K562 (cell line): ENCODE data around the gene TMEM129. TPM values are rescaled to one million over a fixed set of nuclear protein-coding genes. Genes with fewer than 3 reads are reported as not detected.

Experiments
- ATAC-seq: fragments of 200-7000 bp; cut with Tn5 transposase; 3 replicates; pipeline ENCODE4 v1.9.1; 2020; ENCODE audit warnings: moderate library complexity
- BruUV-seq: library from RNA; stranded (reverse); fragments of 400-500 nt; replicated peaks from 2 replicates; lab custom pipeline; 2021; lab: Mats Ljungman, UMichigan
- CTCF ChIA-PET: fragments of 300-600 bp; formaldehyde crosslinking; extraction: SDS; loops from one replicate; lab custom pipeline; 2021; ENCODE audit warnings: low intra/inter-chr PET ratio; lab: Yijun Ruan, JAX
- POLR2A ChIA-PET: fragments of 300-600, 350-650 bp; sonication (Branson Sonifier 250); formaldehyde crosslinking; extraction: SDS; loops from one replicate; lab custom pipeline; 2021; ENCODE audit warnings: antibody characterized with exemption, inconsistent platforms; lab: Yijun Ruan, JAX
- DNase-seq, 4 experiments: peaks; one replicate each; pipeline versions ENCODE4 v3.0.0 to v3.0.0-alpha.2; 2011 to 2018; ENCODE audit warnings: low spot score in 3 of 4, mixed read lengths in 3 of 4; ENCODE audit errors: extremely low read depth in 1 of 4
- FAIRE-seq: peaks from 2 replicates; lab custom pipeline; 2011; peaks lifted over from hg19 to GRCh38; lab: Jason Lieb, UNC
- H2AFZ ChIP-seq: 2 replicates; pipeline ENCODE4 v1.6.0; 2011; ENCODE audit warnings: low read depth, low read length, control low read depth, inconsistent platforms
- H3K27ac ChIP-seq: fragments of 200-600 bp; 3 replicates; pipeline ENCODE4 v1.8.0; 2011; ENCODE audit warnings: low read depth, mild to moderate bottlenecking, control low read depth, inconsistent platforms, low read length, moderate library complexity, mixed read lengths; ENCODE audit errors: extremely low read depth
- H3K27me3 ChIP-seq, 2 experiments: fragments of 300-600 bp in 1 of 2; 2 replicates in 1 of 2; 3 replicates in 1 of 2; pipeline versions ENCODE4 v1.6.0 to v1.8.0; 2011; ENCODE audit warnings: inconsistent platforms in 2 of 2, low read length in 2 of 2, mild to moderate bottlenecking in 1 of 2, mixed read lengths in 1 of 2, moderate library complexity in 1 of 2; ENCODE audit not compliant: control insufficient read depth in 2 of 2, insufficient read depth in 2 of 2
- H3K36me3 ChIP-seq: fragments of 300-600 bp; 3 replicates; pipeline ENCODE4 v1.8.0; 2011; ENCODE audit warnings: mild to moderate bottlenecking, low read length, inconsistent platforms; ENCODE audit not compliant: control insufficient read depth, insufficient read depth
- H3K4me1 ChIP-seq, 2 experiments: fragments of 200-600 bp in 1 of 2; replicated peaks in 1 of 2; 2 replicates in 1 of 2; 3 replicates in 1 of 2; pipeline versions ENCODE4 v1.5.1 to v1.8.0; 2011; ENCODE audit warnings: inconsistent platforms in 2 of 2, low read length in 2 of 2, mild to moderate bottlenecking in 1 of 2, mixed read lengths in 1 of 2, moderate library complexity in 1 of 2; ENCODE audit not compliant: control insufficient read depth in 2 of 2, insufficient read depth in 2 of 2
- H3K4me2 ChIP-seq: 2 replicates; pipeline ENCODE4 v1.6.1; 2011; ENCODE audit warnings: low read length, control low read depth, inconsistent platforms, mixed read lengths; ENCODE audit not compliant: insufficient read depth
- H3K4me3 ChIP-seq: fragments of 200-600 bp; sonication (generic), shearing (Covaris generic); 2 replicates; pipeline ENCODE4 v1.5.1; 2016; ENCODE audit warnings: control low read depth, inconsistent platforms
- H3K79me2 ChIP-seq: fragments of 200-600 bp; 3 replicates; pipeline ENCODE4 v1.8.0; 2011; ENCODE audit warnings: low read length, inconsistent platforms; ENCODE audit not compliant: control insufficient read depth, insufficient read depth
- H3K9ac ChIP-seq, 2 experiments: 2 replicates each; pipeline versions ENCODE4 v1.6.0 to v1.6.1; 2011; ENCODE audit warnings: low read depth in 2 of 2, low read length in 2 of 2, control low read depth in 1 of 2, inconsistent platforms in 1 of 2, mild to moderate bottlenecking in 1 of 2, mixed read lengths in 1 of 2; ENCODE audit not compliant: insufficient read depth in 1 of 2
- H3K9me1 ChIP-seq: one replicate; pipeline ENCODE4 v1.6.0; 2011; ENCODE audit warnings: inconsistent platforms, mild to moderate bottlenecking, low read length, moderate library complexity; ENCODE audit not compliant: control insufficient read depth, insufficient read depth
- H3K9me3 ChIP-seq: replicated peaks from 2 replicates; pipeline ENCODE4 v1.5.1; 2011; ENCODE audit warnings: low read depth, low read length, inconsistent platforms; ENCODE audit not compliant: control insufficient read depth, insufficient read depth
- H4K20me1 ChIP-seq: replicated peaks from 2 replicates; pipeline ENCODE4 v1.6.1; 2011; ENCODE audit warnings: low read length, inconsistent platforms, mixed read lengths; ENCODE audit not compliant: control insufficient read depth, insufficient read depth
- BRF1 ChIP-seq: IDR thresholded peaks from 3 replicates; pipeline ENCODE4 v1.6.1; 2011; ENCODE audit warnings: borderline replicate concordance, mild to moderate bottlenecking; ENCODE audit not compliant: insufficient read length; ENCODE audit errors: extremely low read depth
- HDAC2 ChIP-seq: fragments of 450-650 bp; IDR thresholded peaks from 2 replicates; pipeline ENCODE4 v1.6.1; 2016; ENCODE audit warnings: mild to moderate bottlenecking
- HOXB6 ChIP-seq: fragments of 250-450 bp; sonication (Bioruptor Pico); IDR thresholded peaks from 2 replicates; pipeline ENCODE4 v1.5.1; 2022; ENCODE audit warnings: mild to moderate bottlenecking, borderline replicate concordance
- JUND ChIP-seq, 2 experiments: IDR thresholded peaks; 2 replicates in 1 of 2; 3 replicates in 1 of 2; pipeline ENCODE4 v1.6.1; 2011; ENCODE audit warnings: borderline replicate concordance in 2 of 2, low read depth in 2 of 2, low read length in 2 of 2, improper control_type of control experiment in 1 of 2, missing biosample characterization in 1 of 2, missing genetic modification characterization in 1 of 2, missing genetic modification reagents in 1 of 2
- LARP7 ChIP-seq: fragments of 450-650 bp; IDR thresholded peaks from 2 replicates; pipeline ENCODE4 v1.6.1; 2016
- MTA1 ChIP-seq: fragments of 450-650 bp; IDR thresholded peaks from 2 replicates; pipeline ENCODE4 v1.6.1; 2017; ENCODE audit warnings: borderline replicate concordance
- NONO ChIP-seq, 2 experiments: fragments of 200-400 bp in 1 of 2; fragments of 450-650 bp in 1 of 2; formaldehyde crosslinking in 1 of 2; IDR thresholded peaks; 2 replicates each; pipeline ENCODE4 v1.6.1; 2017; ENCODE audit warnings: low read depth in 2 of 2, mild to moderate bottlenecking in 2 of 2, moderate library complexity in 2 of 2, low read length in 1 of 2
- PHF21A ChIP-seq: fragments of 450-650 bp; IDR thresholded peaks from 2 replicates; pipeline ENCODE4 v1.6.1; 2017; ENCODE audit warnings: low read depth, borderline replicate concordance
- POLR3A ChIP-seq: IDR thresholded peaks from 2 replicates; pipeline ENCODE4 v1.6.1; 2011; ENCODE audit warnings: borderline replicate concordance, mild to moderate bottlenecking, moderate library complexity; ENCODE audit not compliant: insufficient read length, insufficient read depth; ENCODE audit errors: extremely low read depth
- POU5F1 ChIP-seq: fragments of 150-350 bp; IDR thresholded peaks from 2 replicates; pipeline ENCODE4 v1.6.1; 2014; ENCODE audit warnings: borderline replicate concordance, low read length, low read depth, mild to moderate bottlenecking; ENCODE audit not compliant: partially characterized antibody
- PTRF ChIP-seq: fragments of 450-650 bp; IDR thresholded peaks from 2 replicates; pipeline ENCODE4 v1.6.1; 2016; ENCODE audit warnings: mild to moderate bottlenecking, missing genetic modification characterization, missing compliant biosample characterization
- SAP30 ChIP-seq: fragments of 200-600 bp; sonication (generic); IDR thresholded peaks from 2 replicates; pipeline ENCODE4 v1.6.1; 2012; ENCODE audit warnings: borderline replicate concordance, low read depth, mild to moderate bottlenecking, moderate library complexity, low read length, control low read depth, inconsistent platforms; ENCODE audit not compliant: insufficient read depth, poor library complexity, severe bottlenecking
- SETDB1 ChIP-seq: IDR thresholded peaks from one replicate; pipeline ENCODE4 v1.6.1; 2012; ENCODE audit warnings: low read length, control low read depth, inconsistent platforms
- ZBED1 ChIP-seq: IDR thresholded peaks from 2 replicates; pipeline ENCODE4 v1.6.1; 2014
- ZC3H4 ChIP-seq: sonication (generic); formaldehyde crosslinking; IDR thresholded peaks from 2 replicates; pipeline ENCODE4 v1.9.0; 2021; ENCODE audit warnings: missing genetic modification reagents, borderline replicate concordance
- ZKSCAN3 ChIP-seq: fragments of 250-450 bp; sonication (Bioruptor Pico); IDR thresholded peaks from 2 replicates; pipeline ENCODE4 v1.4.0; 2020
- ZNF644 ChIP-seq: fragments of 200-800 bp; sonication (Bioruptor generic); IDR thresholded peaks from 2 replicates; pipeline ENCODE4 v1.6.1; 2016; ENCODE audit warnings: low read depth, missing genetic modification characterization, missing compliant biosample characterization
- WGBS: fragments of 100-300 bp; shearing (Covaris generic); methylation state at CpG from one replicate; pipeline ENCODE4 v1.1.6; 2016; ENCODE audit warnings: low coverage, mixed read lengths; ENCODE audit not compliant: insufficient coverage; ENCODE audit errors: missing lambda C conversion rate; 5-methylcytosine and 5-hydroxymethylcytosine counted together
- in situ Hi-C: fragments of 300-500 bp; cut with MboI; formaldehyde crosslinking; loops from 4 replicates; pipeline ENCODE4 v1.15.0; 2018; ENCODE audit warnings: inconsistent platforms, mixed read lengths
- intact Hi-C: fragments of 100-400 bp; cut with micrococcal nuclease; formaldehyde crosslinking; loops from 2 replicates; pipeline ENCODE4 v1.14.2; 2022
- polyA plus RNA-seq, 8 experiments: library from polyadenylated mRNA; depleted of rRNA in 4 of 8; stranded (reverse) in 5 of 8; unstranded in 3 of 8; fragments of >200 nt; fragmentation: Nextera tagmentation in 2 of 8; fragmentation: Illumina TruSeq in 1 of 8; extraction: Ambion mirVana in 2 of 8; extraction: Trizol in 1 of 8; gene quantifications; 2 replicates each; pipeline versions ENCODE4 v1.2.1 to v1.2.3, GENCODE V29; 2011 to 2014; ENCODE audit warnings: inconsistent platforms in 1 of 8, missing spikeins in 1 of 8
- total RNA-seq, 7 experiments: library from RNA; depleted of rRNA in 6 of 7; stranded (reverse); fragments of >200 nt in 6 of 7; fragmentation: Illumina TruSeq in 2 of 7; extraction: Trizol in 2 of 7; gene quantifications; 2 replicates each; pipeline versions ENCODE4 v1.2.1 to v1.2.3, GENCODE V29; 2011 to 2021; ENCODE audit warnings: low replicate concordance in 1 of 7
- TF ChIP-seq, protein P1 (sequence below): sonication (generic); formaldehyde crosslinking; IDR thresholded peaks from 2 replicates; pipeline ENCODE4 v1.5.0; 2020; ENCODE audit warnings: missing genetic modification reagents
- TF ChIP-seq, protein P2 (sequence below): sonication (generic); formaldehyde crosslinking; IDR thresholded peaks from 2 replicates; pipeline ENCODE4 v1.9.0; 2022; ENCODE audit warnings: mild to moderate bottlenecking, missing genetic modification reagents
- TF ChIP-seq, protein P3 (sequence below): fragments of 250-450 bp; sonication (Bioruptor Pico); IDR thresholded peaks from 2 replicates; pipeline ENCODE4 v1.5.0; 2021

The TMEM129 gene
- total and polyA plus RNA-seq, 9 of the 15 experiments (the other 6 are each of a cell fraction or from before 2014, with no cell fraction given), result 0.34 to 47.2 (median 18.8) TPM

DNA sequence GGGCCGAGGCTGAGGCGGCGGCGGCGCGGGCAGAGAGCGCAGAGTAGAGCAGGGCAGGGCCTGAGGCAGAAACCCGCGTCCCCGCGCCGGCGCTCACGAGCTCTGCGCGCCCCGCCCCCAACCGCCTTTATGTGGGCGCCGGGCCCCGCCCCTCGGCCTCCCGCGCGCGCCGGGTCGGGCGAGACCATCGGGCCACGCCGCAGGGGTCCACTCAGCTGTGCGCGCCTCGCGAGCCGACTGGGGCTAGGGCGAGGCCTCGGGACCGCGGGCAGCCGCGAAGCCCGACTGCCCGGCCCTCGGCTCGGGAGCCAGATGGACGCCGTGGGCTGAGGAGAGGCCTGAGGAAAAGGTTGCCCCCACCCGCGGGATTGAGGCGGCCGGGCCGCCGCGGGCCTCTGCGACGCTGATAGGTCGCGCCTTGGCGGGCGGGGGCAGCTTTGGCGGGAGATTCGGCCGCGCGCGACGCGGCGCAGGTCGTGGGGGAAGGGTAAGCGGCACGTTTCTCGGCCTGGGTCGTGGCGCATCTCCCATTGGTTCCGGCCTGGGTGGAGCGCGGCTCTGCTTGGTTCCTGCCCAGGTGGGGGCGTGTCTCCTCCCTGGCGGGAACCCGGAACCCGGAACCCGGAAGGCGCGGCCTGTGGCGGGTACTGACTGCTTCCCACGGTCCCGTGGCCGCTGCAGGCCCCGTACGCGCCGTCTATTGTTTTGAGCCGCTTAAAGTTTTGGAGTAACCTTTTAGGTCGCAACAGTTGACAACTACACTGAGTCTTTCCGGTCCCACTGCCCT is 8.7 kb downstream of the TMEM129 start, which contains the start of gene SLBP:
TSS of gene SLBP (minus strand) at position 104 of the 787 bp plus-strand sequence. CDS start 131 bp downstream, outside the sequence.
- intact Hi-C loops (no loop called here), in situ Hi-C loops (no loop called here)
- Histone ChIP-seq H3K27me3 (no peaks in the 10 kb centered on the region), H3K79me2 (peaks cover 95% of the 10 kb centered on the region), H3K9me1 (no peaks in the 10 kb centered on the region), H3K9me3 (no peaks in the 10 kb centered on the region), H3K4me3 (peak within 1 kb of the TSS; percentile 86), H3K27ac (peak within 1 kb of the TSS; percentile 100), H3K4me2 (peak within 1 kb of the TSS; percentile 98), H4K20me1 (peaks cover 25% of the 10 kb centered on the region; the same call in 1 of the 2 replicates), H3K9ac (peak within 1 kb of the TSS; percentile 95 to 100), H3K36me3 (peaks cover 63% of the 10 kb centered on the region; the same call in 2 of the 3 replicates), H2AFZ (peak within 1 kb of the TSS; percentile 96), H3K4me1 (peaks cover 28 to 58% of the 10 kb centered on the region in 2 experiments; a peak in 4 of 5 replicates)
- POLR2A ChIA-PET, result interaction anchor here (0.6 to 6.8 kb wide), 22 partner anchors 10 to 694 kb away, joined by 3 to 49 read pairs (median 3); partner anchors contain the start of genes FAM53A, TACC3 and TMEM129
- ATAC-seq (peak; percentile 90), FAIRE-seq (peak; percentile 74), DNase-seq (peak; percentile 90 to 99 (median 95))
- CTCF ChIA-PET, result interaction anchor here (0.5 to 0.8 kb wide), 4 partner anchors 9 to 40 kb away, joined by 3 read pairs; no protein-coding TSS in a partner anchor
- WGBS, result under 1% methylated on average over 80 of the region's 98 CpGs
- no TSS peak for BruUV-seq
- TF ChIP-seq JUND (IDR thresholded peaks at IDR 0.05; ENCODE audit: borderline replicate concordance, low read depth, low read length) (peak; percentile 91), JUND (tag; IDR thresholded peaks at IDR 0.05; ENCODE audit: borderline replicate concordance, low read depth, low read length) (peak; percentile 41; the same call in 1 of the 3 replicates), ZKSCAN3 (CRISPR knock-in tag) (no peak), LARP7 (no peak), PHF21A (peak; percentile 54; the same call in 1 of the 2 replicates), PTRF (tag) (no peak), HOXB6 (CRISPR knock-in tag) (no peak), SETDB1 (peak; percentile 5), ZBED1 (peak; percentile 3; the same call in 1 of the 2 replicates), SAP30 (peak; percentile 96), HDAC2 (peak; percentile 91; the same call in 1 of the 2 replicates), NONO (IDR thresholded peaks at IDR 0.05; ENCODE audit: low read depth in 2 of 2, low read length in 1 of 2) (peak in 1 of 2 experiments; percentile 99; a peak in 2 of 4 replicates), POLR3A (no peak), MTA1 (no peak), BRF1 (no peak), ZNF644 (tag) (peak; percentile 74; the same call in 1 of the 2 replicates), POU5F1 (no peak), ZC3H4 (CRISPR knock-in tag) (no peak)
- TF ChIP-seq, protein P1, sequence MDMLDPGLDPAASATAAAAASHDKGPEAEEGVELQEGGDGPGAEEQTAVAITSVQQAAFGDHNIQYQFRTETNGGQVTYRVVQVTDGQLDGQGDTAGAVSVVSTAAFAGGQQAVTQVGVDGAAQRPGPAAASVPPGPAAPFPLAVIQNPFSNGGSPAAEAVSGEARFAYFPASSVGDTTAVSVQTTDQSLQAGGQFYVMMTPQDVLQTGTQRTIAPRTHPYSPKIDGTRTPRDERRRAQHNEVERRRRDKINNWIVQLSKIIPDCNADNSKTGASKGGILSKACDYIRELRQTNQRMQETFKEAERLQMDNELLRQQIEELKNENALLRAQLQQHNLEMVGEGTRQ (CRISPR knock-in tag), result no peak
- TF ChIP-seq, protein P2, sequence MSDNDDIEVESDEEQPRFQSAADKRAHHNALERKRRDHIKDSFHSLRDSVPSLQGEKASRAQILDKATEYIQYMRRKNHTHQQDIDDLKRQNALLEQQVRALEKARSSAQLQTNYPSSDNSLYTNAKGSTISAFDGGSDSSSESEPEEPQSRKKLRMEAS, result peak; percentile 96
- TF ChIP-seq, protein P3, sequence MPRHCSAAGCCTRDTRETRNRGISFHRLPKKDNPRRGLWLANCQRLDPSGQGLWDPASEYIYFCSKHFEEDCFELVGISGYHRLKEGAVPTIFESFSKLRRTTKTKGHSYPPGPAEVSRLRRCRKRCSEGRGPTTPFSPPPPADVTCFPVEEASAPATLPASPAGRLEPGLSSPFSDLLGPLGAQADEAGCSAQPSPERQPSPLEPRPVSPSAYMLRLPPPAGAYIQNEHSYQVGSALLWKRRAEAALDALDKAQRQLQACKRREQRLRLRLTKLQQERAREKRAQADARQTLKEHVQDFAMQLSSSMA (CRISPR knock-in tag), result no peak
